Measurements from ENCODE around the gene HPRT1. TPM values are rescaled to one million over a fixed set of nuclear protein-coding genes. Genes with fewer than 3 reads are reported as not detected.
"Not testable (repeated sequence)": the region's sequence is repeated elsewhere in the genome, so short reads cannot be mapped to it uniquely, and the experiment has no call there.

The HPRT1 gene
- total RNA-seq, 1 donor from 2014 or later, result 27.7 TPM

DNA sequence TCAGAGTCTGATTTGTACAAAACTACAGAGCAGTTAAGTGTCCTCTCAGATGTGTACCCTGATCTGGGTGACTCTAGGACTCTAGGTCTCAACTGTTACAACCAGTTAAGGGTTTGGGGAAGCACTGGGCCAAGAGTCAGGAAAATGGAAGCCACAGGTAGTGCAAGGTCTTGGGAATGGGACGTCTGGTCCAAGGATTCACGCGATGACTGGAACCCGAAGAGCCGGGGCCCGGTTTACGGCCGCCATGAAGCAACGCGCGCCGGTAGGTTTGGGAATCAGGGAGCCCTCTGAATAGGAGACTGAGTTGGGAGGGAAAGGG is 321 bp upstream of the HPRT1 start:
- CTCF ChIA-PET, result no interaction called here
- DNase-seq (no peak), ATAC-seq (ENCODE audit: low read depth) (no peak)
- H3K36me3 Mint-ChIP-seq (ENCODE audit: low read depth), result no peaks in the 10 kb centered on the region
- H3K4me1 Mint-ChIP-seq, result peaks cover 12% of the 10 kb centered on the region
- H3K4me3 Mint-ChIP-seq, result peak overlapping the region; percentile 89
- no peaks in the 10 kb centered on the region for H3K9me3 Mint-ChIP-seq
- intact Hi-C loops (cut with micrococcal nuclease), result no loop called here
- H3K27me3 Mint-ChIP-seq, result no peaks in the 10 kb centered on the region
- POLR2A ChIA-PET, result interaction anchor here (0.6 kb wide), 1 partner anchor 91 kb away, joined by 4 read pairs; no protein-coding TSS in a partner anchor
- TF ChIP-seq, protein P1, sequence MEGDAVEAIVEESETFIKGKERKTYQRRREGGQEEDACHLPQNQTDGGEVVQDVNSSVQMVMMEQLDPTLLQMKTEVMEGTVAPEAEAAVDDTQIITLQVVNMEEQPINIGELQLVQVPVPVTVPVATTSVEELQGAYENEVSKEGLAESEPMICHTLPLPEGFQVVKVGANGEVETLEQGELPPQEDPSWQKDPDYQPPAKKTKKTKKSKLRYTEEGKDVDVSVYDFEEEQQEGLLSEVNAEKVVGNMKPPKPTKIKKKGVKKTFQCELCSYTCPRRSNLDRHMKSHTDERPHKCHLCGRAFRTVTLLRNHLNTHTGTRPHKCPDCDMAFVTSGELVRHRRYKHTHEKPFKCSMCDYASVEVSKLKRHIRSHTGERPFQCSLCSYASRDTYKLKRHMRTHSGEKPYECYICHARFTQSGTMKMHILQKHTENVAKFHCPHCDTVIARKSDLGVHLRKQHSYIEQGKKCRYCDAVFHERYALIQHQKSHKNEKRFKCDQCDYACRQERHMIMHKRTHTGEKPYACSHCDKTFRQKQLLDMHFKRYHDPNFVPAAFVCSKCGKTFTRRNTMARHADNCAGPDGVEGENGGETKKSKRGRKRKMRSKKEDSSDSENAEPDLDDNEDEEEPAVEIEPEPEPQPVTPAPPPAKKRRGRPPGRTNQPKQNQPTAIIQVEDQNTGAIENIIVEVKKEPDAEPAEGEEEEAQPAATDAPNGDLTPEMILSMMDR (IDR thresholded peaks at IDR 0.05), result no peak
- peak overlapping the region; percentile 53 for H3K27ac Mint-ChIP-seq

DNA sequence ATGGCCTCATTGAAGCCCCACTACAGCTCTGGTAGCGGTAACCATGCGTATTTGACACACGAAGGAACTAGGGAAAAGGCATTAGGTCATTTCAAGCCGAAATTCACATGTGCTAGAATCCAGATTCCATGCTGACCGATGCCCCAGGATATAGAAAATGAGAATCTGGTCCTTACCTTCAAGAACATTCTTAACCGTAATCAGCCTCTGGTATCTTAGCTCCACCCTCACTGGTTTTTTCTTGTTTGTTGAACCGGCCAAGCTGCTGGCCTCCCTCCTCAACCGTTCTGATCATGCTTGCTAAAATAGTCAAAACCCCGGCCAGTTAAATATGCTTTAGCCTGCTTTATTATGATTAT is 876 bp downstream of the HPRT1 start:
- no peaks in the 10 kb centered on the region for H3K36me3 Mint-ChIP-seq (ENCODE audit: low read depth)
- ATAC-seq (ENCODE audit: low read depth) (no peak), DNase-seq (no peak)
- H3K9me3 Mint-ChIP-seq, result no peaks in the 10 kb centered on the region
- no peaks in the 10 kb centered on the region for H3K27me3 Mint-ChIP-seq
- POLR2A ChIA-PET, result no interaction called here
- intact Hi-C loops (cut with micrococcal nuclease), result no loop called here
- H3K27ac Mint-ChIP-seq, result peak overlapping the region; percentile 73
- H3K4me1 Mint-ChIP-seq, result peaks cover 12% of the 10 kb centered on the region
- TF ChIP-seq, protein P1 (IDR thresholded peaks at IDR 0.05), result no peak
- peak overlapping the region; percentile 89 for H3K4me3 Mint-ChIP-seq
- CTCF ChIA-PET, result interaction anchor here (0.7 kb wide), 1 partner anchor 27 kb away, joined by 3 read pairs; no protein-coding TSS in a partner anchor

DNA sequence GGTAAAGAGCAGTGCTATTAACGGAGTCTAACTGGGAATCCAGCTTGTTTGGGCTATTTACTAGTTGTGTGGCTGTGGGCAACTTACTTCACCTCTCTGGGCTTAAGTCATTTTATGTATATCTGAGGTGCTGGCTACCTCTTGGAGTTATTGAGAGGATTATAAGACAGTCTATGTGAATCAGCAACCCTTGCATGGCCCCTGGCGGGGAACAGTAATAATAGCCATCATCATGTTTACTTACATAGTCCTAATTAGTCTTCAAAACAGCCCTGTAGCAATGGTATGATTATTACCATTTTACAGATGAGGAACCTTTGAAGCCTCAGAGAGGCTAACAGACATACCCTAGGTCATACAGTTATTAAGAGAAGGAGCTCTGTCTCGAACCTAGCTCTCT is 1.5 kb downstream of the HPRT1 start:
- ChIA-PET CTCF (no interaction called here), POLR2A (no interaction called here)
- Mint-ChIP-seq H3K27me3 (no peaks in the 10 kb centered on the region), H3K4me1 (peaks cover 12% of the 10 kb centered on the region), H3K36me3 (ENCODE audit: low read depth) (no peaks in the 10 kb centered on the region), H3K27ac (no peak overlapping the region), H3K4me3 (no peak overlapping the region), H3K9me3 (no peaks in the 10 kb centered on the region)
- DNase-seq (no peak), ATAC-seq (ENCODE audit: low read depth) (no peak)
- TF ChIP-seq, protein P1 (IDR thresholded peaks at IDR 0.05), result no peak
- intact Hi-C loops (cut with micrococcal nuclease), result no loop called here

DNA sequence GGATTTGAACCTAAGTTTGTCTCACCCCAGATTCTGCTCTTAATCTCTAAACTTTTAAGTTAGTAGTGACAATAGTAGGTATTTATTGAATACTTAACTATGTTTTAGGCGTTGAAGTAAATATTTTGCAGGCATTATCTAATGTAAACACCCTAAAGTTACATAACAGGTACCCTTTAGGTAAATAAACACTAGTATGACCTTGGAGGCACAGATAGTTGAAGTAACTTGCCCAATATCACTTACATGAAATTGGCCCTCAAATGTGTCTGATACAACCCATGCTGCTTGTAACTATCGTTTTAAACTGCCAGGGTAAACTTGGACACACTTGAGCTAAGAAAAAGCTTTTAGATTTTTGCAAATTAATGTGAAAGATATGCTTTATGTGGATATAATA is 3.0 kb downstream of the HPRT1 start:
- POLR2A ChIA-PET, result no interaction called here
- intact Hi-C loops (cut with micrococcal nuclease), result no loop called here
- CTCF ChIA-PET, result no interaction called here
- Mint-ChIP-seq H3K4me1 (peaks cover 8% of the 10 kb centered on the region), H3K27me3 (no peaks in the 10 kb centered on the region), H3K4me3 (no peak overlapping the region), H3K9me3 (no peaks in the 10 kb centered on the region), H3K27ac (no peak overlapping the region), H3K36me3 (ENCODE audit: low read depth) (no peaks in the 10 kb centered on the region)
- TF ChIP-seq, protein P1 (IDR thresholded peaks at IDR 0.05), result no peak
- ATAC-seq (ENCODE audit: low read depth), result no peak
- DNase-seq, result no peak

DNA sequence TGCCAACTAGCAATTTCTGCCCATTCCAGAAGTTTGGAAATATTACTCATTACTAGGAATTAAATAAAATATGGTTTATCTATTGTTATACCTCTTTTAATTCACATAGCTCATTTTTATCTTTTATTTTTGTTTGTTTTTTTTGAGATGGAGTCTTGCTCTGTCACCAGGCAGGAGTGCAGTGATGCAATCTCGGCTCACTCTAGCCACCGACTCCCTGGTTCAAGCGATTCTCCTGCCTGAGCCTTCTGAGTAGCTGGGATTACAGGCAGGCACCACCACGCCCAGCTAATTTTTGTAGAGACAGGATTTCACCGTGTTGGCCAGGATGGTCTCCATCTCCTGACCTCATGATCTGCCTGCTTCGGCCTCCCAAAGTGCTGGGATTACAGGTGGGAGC is 4.5 kb downstream of the HPRT1 start:
- intact Hi-C loops (cut with micrococcal nuclease); CTCF ChIA-PET; ATAC-seq (ENCODE audit: low read depth): not testable (repeated sequence)

DNA sequence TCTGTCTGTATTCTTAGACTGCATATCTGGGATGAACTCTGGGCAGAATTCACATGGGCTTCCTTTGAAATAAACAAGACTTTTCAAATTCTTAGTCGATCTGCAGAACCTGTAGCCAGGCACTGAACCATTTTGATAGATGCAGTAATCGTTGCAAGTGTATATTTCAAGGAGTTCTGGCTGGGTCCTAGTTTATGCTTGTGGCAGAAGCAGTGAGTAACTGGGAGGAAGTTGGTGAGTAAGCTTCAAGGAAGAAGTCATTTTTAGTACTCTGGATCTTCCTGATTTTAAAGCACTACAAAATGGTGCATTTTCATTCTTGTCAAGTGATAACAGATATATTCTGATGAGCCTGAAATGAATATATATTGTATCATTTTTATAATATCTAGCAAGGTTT is 9.5 kb downstream of the HPRT1 start:
- Mint-ChIP-seq H3K4me3 (no peak overlapping the region), H3K27me3 (no peaks in the 10 kb centered on the region), H3K9me3 (no peaks in the 10 kb centered on the region), H3K4me1 (peaks cover 3% of the 10 kb centered on the region), H3K27ac (no peak overlapping the region), H3K36me3 (ENCODE audit: low read depth) (peaks cover 1% of the 10 kb centered on the region)
- no peak for ATAC-seq (ENCODE audit: low read depth)
- TF ChIP-seq, protein P1 (IDR thresholded peaks at IDR 0.05), result no peak
- ChIA-PET POLR2A (no interaction called here), CTCF (no interaction called here)
- intact Hi-C loops (cut with micrococcal nuclease), result no loop called here
- no peak for DNase-seq

More for the DNA sequence above, 4.5 kb downstream of the HPRT1 start:
- H3K9me3 Mint-ChIP-seq; DNase-seq; H3K36me3 Mint-ChIP-seq (ENCODE audit: low read depth); H3K27ac Mint-ChIP-seq; H3K4me1 Mint-ChIP-seq; H3K4me3 Mint-ChIP-seq; H3K27me3 Mint-ChIP-seq; POLR2A ChIA-PET: not testable (repeated sequence)
